GDM1 (cell line): Measurements from ENCODE around the gene SMYD3.

ENCODE experiments used
- DNase-seq: peaks from one replicate; lab custom pipeline; 2025; lab: John Stamatoyannopoulos, UW

SMYD3 gene

DNA sequence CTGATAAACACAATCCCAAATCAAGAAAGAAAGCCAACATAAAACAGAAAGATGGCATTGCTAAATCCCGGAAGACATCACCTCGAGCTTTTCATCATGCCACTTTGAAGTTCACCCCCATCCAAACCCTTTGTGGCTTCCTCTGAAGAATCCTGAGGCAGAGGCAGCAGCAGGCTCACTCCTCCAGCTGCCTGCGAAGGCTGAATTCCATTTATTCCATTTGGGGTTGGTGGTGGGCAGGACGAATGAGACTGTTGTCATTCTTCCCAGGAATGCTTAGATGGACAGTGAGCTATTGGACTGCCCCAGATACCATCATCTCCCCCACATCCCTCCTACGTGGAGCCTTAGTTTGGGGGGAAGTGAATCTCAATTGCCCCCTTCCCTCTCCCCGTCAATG lies 437.5 kb downstream of the SMYD3 start:
- DNase-seq, result no peak

- DNase-seq, result no peak
These were observed 438.2 kb downstream of the SMYD3 start for GRCh38 chr1:246068619-246069509.

DNA sequence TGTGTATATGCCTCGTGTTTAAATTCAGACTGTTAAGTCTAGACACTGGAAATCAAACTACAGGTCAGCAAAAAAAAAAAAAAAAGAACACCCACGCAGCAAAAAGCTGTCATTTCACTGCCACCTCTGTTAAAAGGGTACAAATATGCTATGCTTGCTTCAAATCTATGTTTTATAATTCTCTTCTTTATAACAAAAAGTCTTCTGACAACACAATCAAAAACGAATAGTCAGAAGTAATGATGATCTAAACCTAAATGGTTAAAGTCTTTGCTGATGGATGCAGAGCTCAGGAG lies 438.9 kb downstream of the SMYD3 start:
- DNase-seq, result no peak

DNA sequence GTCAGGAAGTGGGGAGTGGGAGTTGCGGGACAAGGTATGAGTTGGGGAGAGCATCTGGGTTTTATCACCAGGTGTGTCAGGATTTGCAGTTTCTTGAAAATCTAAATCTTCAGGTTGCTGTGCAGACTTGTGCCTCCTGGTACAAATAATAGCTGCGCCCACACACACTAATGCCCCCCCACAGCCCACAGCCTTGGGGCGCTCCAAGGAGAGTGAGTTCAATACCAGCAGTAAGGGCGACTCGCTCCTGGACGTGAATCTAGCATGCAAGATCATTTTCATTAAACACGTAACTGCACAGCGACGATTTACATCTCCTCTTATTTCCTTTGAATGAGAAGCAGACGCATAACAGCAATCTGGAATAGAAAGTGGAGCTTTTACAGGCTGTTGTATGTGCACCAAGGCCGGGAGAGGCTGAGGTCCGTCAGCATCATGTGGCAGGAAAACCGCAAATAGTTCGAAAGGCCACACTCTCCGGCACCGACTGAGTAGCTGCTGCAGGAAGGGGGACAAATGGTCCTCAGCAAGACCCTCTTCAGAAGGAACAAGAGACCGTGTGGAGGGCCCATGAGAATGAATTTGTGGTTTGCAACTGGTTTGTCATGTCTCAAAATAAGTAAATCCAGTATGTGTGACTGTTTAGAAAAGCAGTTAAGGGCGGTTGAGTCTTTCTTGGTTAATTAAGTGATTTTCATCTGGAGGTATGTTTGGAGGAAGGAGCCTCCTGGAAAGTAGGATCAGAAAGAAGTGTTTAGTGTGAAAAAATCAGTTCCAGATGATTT lies 439.5 kb downstream of the SMYD3 start:
- DNase-seq, result no peak

- DNase-seq, result no peak
These were observed 440.5 kb downstream of the SMYD3 start for GRCh38 chr1:246066573-246066972.

- DNase-seq, result no peak
These were observed 441.5 kb downstream of the SMYD3 start for GRCh38 chr1:246065592-246065991.

DNA sequence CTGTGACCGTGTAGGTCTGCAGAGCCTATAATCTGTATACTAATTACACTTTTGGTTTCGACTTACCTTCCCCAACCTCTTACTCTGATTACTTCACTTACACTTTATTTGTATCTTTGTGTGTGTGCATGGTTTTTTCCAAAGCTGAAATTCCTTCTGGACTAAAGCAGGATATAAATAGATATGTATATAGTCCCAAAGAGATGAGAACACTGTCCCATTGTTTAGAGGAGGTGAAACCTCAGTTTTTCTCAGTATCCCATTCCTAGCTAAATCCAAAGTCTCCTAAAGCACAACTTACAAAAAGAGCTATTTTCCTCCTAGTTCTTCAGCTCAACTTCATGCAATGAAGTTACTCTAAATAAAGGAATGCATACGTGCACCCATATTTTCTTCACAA lies 442.2 kb downstream of the SMYD3 start:
- no peak for DNase-seq

GRCh38 chr1:246063013-246063616 lies 444.0 kb downstream of the SMYD3 start:
- no peak for DNase-seq

DNA sequence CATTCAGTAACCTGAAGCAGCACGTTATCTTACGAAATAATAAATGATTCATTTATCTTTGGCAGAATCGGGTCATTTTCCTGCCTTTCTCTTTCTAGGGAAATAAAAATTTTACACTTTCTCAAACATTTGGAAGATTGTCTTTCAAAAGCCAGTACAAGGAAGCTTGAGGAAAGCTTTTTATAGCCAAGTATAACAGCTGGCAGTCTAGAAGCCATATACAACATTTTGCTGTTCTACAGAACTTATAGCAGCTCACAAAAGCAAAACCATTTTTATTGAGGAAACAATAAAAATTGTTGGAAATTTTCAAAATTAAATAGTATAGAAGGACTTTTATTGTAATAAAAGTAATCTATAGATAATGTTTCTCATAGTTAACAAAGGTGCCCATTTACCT lies 448.6 kb downstream of the SMYD3 start:
- no peak for DNase-seq

DNA sequence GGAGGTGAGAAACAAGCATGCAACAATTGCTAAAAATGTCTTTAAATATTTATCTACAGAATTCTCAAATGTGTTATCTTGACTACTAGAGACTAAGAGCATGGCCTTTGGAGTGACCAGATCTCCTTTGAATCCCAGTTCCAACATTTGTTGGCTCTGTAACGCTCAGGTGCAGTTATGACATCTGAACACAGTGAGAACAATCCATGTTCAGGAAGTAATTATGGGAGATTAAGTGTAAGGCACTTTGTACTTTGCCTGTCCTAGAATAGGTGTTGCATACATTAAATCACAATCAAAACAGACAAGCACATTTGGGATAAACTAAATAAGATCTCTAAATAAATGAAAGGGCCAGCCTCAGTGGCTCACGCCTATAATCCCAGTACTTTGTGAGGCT lies 454.5 kb downstream of the SMYD3 start:
- DNase-seq, result no peak

GRCh38 chr1:246051909-246052518 lies 455.1 kb downstream of the SMYD3 start:
- no peak for DNase-seq

DNA sequence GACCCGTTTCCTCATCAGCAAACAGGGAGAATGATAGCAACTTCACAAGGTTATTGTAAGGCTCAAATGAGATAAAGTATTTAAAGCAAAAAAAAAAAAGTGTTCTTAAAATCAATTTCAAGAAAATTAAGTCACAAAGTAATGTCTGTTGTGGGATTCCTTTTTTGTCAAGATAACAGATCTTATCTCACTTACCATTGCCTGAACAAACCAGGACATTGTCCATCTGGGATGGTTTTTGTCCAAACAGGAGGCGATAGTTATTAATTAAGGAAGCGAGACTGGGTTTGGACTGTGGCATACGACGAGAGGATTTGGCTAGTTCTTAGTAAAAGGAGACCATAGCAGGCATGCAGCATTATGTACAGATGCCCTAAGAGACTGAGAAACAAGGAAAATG lies 458.4 kb downstream of the SMYD3 start:
- no peak for DNase-seq

DNA sequence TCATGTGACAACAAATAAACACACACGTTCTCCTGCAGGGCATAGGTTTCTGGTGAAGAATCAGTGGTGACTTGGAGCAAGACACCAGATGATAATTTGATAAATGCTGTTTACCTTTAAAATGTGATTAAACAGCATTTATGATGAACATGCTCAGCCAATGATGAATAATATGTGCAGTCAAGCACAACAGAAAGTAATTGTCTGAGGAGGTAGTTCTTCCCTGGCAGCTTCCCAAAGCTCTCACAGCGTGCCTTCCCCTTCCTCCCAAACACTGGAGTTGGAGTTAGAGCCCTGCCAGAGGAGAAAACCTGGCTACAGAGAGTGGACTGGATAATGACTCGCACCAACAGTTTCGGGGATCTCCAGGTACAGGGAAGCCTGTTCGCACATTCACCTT lies 463.5 kb downstream of the SMYD3 start:
- DNase-seq, result no peak

DNA sequence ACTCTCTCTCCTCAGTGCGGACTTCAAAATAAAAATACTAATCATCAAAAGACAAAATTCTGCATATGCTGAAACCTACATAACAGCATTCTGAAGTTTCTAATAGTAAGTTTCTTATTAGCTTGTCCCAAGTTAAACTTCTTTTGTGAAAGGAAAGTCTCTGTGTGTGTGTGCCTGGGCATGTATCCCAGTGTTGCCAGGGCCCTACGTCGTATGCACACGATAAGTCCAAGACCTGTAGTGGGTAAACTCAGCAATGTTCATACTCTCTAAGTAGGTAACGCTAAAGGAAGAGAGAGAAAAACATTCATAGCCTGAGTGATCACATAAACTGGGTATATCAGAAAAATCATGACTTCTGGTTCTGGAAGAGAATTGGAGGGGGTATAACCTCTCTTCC lies 465.7 kb downstream of the SMYD3 start:
- DNase-seq, result no peak

GRCh38 chr1:246040200-246040890 lies 466.7 kb downstream of the SMYD3 start:
- DNase-seq, result no peak

DNA sequence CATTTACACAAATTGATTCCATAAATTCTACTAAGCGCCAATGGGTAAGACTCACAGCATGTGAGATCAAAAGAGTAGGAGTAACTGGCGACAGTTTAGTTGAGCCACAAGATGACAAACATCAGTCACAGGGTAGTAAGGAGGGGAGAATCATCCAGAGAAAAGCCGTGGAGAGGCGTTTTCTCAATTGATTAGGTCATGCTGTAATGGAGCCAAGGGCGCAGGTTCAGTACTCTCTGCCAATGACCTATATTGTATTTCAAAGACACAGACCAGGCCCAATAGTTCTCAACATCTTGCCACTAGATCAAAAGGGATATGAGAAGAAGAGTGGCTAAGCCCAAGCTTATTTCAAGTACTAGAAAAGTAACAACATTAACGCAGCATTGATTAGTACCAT lies 467.5 kb downstream of the SMYD3 start:
- DNase-seq, result no peak

GRCh38 chr1:246037832-246038231 lies 469.2 kb downstream of the SMYD3 start:
- DNase-seq, result no peak

DNA sequence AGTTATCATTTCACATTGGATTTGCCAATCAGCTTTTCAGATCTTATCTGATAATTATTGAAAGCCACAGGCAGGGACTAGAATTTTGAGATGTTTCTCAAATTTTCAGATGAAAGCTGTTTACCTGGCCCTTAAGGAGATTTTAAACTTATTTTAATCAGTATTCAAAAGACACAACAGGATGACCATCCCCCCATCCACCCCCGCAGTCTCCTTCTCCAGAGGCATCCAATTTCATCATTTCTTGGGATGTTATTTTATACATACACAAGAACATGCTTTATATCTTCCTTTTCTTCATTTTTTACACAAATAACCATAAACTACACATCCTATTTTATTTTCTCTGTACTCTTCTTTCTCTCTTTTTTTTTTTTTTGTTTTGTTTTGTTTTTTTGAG lies 470.9 kb downstream of the SMYD3 start:
- DNase-seq, result no peak

DNA sequence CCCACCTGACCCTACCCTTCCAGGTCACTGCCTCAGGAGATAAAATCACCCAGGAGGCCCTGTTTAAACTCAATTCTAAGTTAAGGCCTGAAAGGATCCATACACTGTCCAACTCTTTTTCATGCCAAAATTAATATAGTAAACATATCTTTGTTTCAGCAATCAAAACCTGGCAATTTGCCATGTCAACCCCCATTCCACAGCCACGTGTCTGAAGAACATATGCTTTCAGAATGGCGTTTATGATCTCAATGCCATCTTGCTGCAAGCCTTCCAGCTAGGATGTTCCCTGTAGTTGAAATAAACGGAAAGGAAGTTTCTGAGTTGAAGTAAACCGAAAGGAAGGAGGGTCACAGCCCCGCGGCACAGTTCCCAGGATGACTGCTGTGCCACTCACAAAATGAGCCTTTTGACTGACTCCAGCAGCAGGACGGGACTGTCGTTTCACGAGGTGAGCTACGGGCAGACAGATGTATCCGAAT lies 472.0 kb downstream of the SMYD3 start:
- no peak for DNase-seq

- DNase-seq, result no peak
These were observed 472.4 kb downstream of the SMYD3 start for GRCh38 chr1:246034630-246035029.

GRCh38 chr1:246032984-246033383 lies 474.1 kb downstream of the SMYD3 start:
- no peak for DNase-seq

DNA sequence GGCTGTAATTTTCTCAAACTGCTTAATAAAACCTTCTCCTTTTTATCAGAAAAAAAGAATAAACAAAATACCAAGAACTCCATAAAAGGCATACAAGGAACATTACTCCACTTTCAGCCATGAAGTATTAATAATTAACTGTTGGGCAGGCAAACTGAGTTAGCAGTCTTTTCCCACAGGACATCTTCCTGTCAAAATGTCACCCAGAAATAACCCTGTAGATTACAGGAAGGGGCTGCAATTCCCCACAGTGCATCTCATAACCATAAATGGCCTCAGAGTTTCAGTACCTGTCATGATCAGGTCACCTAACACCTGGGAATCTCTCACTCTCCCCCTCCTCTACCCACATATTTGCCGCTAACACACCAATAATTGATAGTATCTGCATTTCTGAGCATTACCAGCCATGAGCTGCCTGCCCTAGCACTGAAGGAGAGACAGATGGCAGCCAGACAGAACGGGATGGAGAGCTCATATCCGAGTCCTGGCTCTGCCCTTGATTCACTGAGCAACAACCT lies 475.0 kb downstream of the SMYD3 start:
- DNase-seq, result no peak
